Spleen (tissue), 7 donors: Measurements from ENCODE around the gene L2HGDH.

Experiments used
- POLR2A ChIP-seq, 3 donors: fragments of 450-650 bp; IDR thresholded peaks; one replicate each; pipeline ENCODE4 v1.5.1; 2017; ENCODE audit warnings: antibody characterized with exemption in 3 of 3, mild to moderate bottlenecking in 1 of 3
- POLR2AphosphoS5 ChIP-seq, 3 donors: sonication (generic); formaldehyde crosslinking; IDR thresholded peaks; one replicate each; pipeline ENCODE4 v1.5.1; 2017; ENCODE audit warnings: antibody characterized with exemption in 3 of 3
- TF ChIP-seq, protein P1 (sequence below), 11 experiments: fragments of 200-600 bp in 7 of 11; fragments of 450-650 bp in 4 of 11; sonication (generic) in 4 of 11; IDR thresholded peaks in 8 of 11; conservative IDR thresholded peaks in 3 of 11; 1 replicate in 7 of 11; 2 replicates in 4 of 11; pipeline versions ENCODE4 v1.4.0 to v1.8.0; 2016 to 2021; ENCODE audit warnings: antibody characterized with exemption in 11 of 11, inconsistent platforms in 4 of 11, mild to moderate bottlenecking in 1 of 11
- donor health status: DM: no; HTN: no; CAD: no; lungs with moderate emphysema.
- donor health status: DM: no; HTN: no; CAD: no.
- donor health status: DM: no; HTN: no; CAD: no.

DNA sequence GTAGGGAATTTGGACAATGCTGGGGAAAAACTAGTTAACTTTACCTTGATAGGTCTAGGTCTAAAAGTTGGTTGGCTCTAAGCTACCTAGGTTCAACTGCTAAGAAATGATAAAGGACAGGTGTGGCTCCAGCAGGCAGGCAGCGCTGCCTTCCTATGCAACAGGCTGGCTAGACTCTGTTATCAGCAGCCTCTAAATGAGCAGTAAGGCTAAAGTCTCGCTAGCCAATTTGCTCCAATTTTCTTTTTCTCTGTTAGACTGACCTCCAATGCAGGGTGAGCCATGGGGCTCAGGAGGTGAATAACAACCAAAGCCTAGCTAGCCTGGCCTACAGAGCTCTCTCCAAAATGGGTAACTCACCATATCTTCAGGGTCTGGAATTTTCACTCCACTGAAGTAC, 26.6 kb upstream of the L2HGDH start:
- TF ChIP-seq, protein P1, sequence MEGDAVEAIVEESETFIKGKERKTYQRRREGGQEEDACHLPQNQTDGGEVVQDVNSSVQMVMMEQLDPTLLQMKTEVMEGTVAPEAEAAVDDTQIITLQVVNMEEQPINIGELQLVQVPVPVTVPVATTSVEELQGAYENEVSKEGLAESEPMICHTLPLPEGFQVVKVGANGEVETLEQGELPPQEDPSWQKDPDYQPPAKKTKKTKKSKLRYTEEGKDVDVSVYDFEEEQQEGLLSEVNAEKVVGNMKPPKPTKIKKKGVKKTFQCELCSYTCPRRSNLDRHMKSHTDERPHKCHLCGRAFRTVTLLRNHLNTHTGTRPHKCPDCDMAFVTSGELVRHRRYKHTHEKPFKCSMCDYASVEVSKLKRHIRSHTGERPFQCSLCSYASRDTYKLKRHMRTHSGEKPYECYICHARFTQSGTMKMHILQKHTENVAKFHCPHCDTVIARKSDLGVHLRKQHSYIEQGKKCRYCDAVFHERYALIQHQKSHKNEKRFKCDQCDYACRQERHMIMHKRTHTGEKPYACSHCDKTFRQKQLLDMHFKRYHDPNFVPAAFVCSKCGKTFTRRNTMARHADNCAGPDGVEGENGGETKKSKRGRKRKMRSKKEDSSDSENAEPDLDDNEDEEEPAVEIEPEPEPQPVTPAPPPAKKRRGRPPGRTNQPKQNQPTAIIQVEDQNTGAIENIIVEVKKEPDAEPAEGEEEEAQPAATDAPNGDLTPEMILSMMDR (IDR thresholded peaks at IDR 0.05 in 8 of 11, conservative IDR thresholded peaks at IDR 0.05 in 3 of 11), result no peak
- TF ChIP-seq POLR2A (IDR thresholded peaks at IDR 0.05), result no peak
- TF ChIP-seq POLR2AphosphoS5 (IDR thresholded peaks at IDR 0.05), result no peak
